ENCODE measurements around the gene HSPG2. TPM values are rescaled to one million over a fixed set of nuclear protein-coding genes. Genes with fewer than 3 reads are reported as not detected.

The HSPG2 gene
- total RNA-seq, 1 donor from 2014 or later, result 1.7 TPM

- CTCF ChIA-PET, result no interaction called here
- Mint-ChIP-seq H3K36me3 (ENCODE audit: low read depth) (no peaks in the 10 kb centered on the region), H3K27me3 (no peaks in the 10 kb centered on the region), H3K4me1 (peaks cover 21% of the 10 kb centered on the region), H3K27ac (no peak overlapping the region), H3K9me3 (no peaks in the 10 kb centered on the region), H3K4me3 (no peak overlapping the region)
- no peak for TF ChIP-seq CTCF (IDR thresholded peaks at IDR 0.05)
- intact Hi-C loops (cut with micrococcal nuclease), result loop anchor here (10.0 kb wide), 1 partner anchor 81 kb away; no protein-coding TSS in a partner anchor
- ATAC-seq (ENCODE audit: low read depth) (no peak), DNase-seq (no peak)
- POLR2A ChIA-PET, result no interaction called here
These were observed 73.1 kb downstream of the HSPG2 start for GRCh38 chr1:21863981-21864380.

GRCh38 chr1:21861602-21862429 is 75.3 kb downstream of the HSPG2 start:
- DNase-seq (no peak), ATAC-seq (ENCODE audit: low read depth) (no peak)
- POLR2A ChIA-PET, result interaction anchor here (0.7 kb wide), 1 partner anchor 79 kb away, joined by 7 read pairs; the partner anchor contains the start of gene USP48
- H3K36me3 Mint-ChIP-seq (ENCODE audit: low read depth), result no peaks in the 10 kb centered on the region
- CTCF ChIA-PET, result no interaction called here
- H3K4me3 Mint-ChIP-seq, result no peak overlapping the region
- intact Hi-C loops (cut with micrococcal nuclease), result loop anchor here (10.0 kb wide), 1 partner anchor 83 kb away; no protein-coding TSS in a partner anchor
- H3K27me3 Mint-ChIP-seq, result no peaks in the 10 kb centered on the region
- peaks cover 15% of the 10 kb centered on the region for H3K4me1 Mint-ChIP-seq
- TF ChIP-seq CTCF (IDR thresholded peaks at IDR 0.05), result no peak
- H3K9me3 Mint-ChIP-seq, result no peaks in the 10 kb centered on the region
- H3K27ac Mint-ChIP-seq, result no peak overlapping the region

DNA sequence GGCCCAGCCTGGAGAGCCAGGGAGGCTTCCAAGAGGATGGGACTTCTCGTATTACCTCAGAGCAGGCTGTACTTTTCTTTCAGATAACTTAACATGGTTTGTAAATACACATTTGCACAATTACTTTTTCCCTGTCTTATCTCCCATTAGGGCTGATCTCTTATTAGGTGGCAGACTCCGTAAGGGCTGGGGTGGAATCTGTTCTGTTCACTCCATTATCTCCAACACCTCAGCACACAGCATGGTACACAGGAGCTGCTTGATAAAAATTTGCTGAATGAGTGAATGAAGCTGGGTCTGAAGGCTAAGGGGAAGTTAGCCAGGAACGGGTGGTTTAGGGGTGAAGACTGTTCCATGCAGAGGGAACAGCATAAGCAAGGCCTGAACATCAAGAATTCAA is 76.1 kb downstream of the HSPG2 start:
- ChIA-PET POLR2A (no interaction called here), CTCF (no interaction called here)
- no peaks in the 10 kb centered on the region for H3K27me3 Mint-ChIP-seq
- peaks cover 7% of the 10 kb centered on the region for H3K4me1 Mint-ChIP-seq
- no peaks in the 10 kb centered on the region for H3K36me3 Mint-ChIP-seq (ENCODE audit: low read depth)
- DNase-seq (no peak), ATAC-seq (ENCODE audit: low read depth) (no peak)
- TF ChIP-seq CTCF (IDR thresholded peaks at IDR 0.05), result no peak
- intact Hi-C loops (cut with micrococcal nuclease), result loop anchor here (10.0 kb wide), 1 partner anchor 84 kb away; no protein-coding TSS in a partner anchor
- no peaks in the 10 kb centered on the region for H3K9me3 Mint-ChIP-seq
- no peak overlapping the region for H3K4me3 Mint-ChIP-seq
- H3K27ac Mint-ChIP-seq, result no peak overlapping the region

DNA sequence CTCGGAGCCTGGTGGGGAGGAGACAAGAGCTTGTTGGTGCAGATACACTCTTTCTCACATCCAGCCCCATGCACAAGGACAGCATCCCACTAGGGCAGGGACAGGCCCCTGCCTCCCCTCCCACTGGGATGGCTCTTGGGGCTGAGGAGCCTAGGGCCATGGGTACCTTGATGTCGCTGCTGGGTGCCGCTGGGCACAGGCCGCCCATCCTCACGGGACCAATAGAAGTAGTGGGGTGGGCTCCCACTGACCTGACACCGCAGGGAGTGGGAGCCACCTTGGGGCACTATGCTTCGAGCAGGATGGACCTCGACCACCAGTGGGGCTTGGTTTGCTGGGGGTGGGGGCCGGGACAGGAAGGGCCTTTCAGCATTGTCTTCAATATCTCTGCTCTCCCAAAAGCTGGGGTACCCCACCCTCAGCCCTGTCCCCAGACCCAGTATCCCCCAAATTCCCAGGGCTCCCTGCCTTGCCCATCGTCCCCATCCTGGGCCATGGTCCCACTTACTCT is 77.4 kb downstream of the HSPG2 start:
- DNase-seq (no peak), ATAC-seq (ENCODE audit: low read depth) (no peak)
- CTCF ChIA-PET, result no interaction called here
- Mint-ChIP-seq H3K27ac (no peak overlapping the region), H3K4me3 (no peak overlapping the region), H3K9me3 (no peaks in the 10 kb centered on the region), H3K36me3 (ENCODE audit: low read depth) (no peaks in the 10 kb centered on the region), H3K4me1 (no peaks in the 10 kb centered on the region), H3K27me3 (no peaks in the 10 kb centered on the region)
- POLR2A ChIA-PET, result no interaction called here
- no peak for TF ChIP-seq CTCF (IDR thresholded peaks at IDR 0.05)
- intact Hi-C loops (cut with micrococcal nuclease), result loop anchor here (10.0 kb wide), 1 partner anchor 85 kb away; no protein-coding TSS in a partner anchor

GRCh38 chr1:21857840-21858670 is 79.1 kb downstream of the HSPG2 start:
- no peak overlapping the region for H3K4me3 Mint-ChIP-seq

More at GRCh38 chr1:21857840-21858670, 79.1 kb downstream of the HSPG2 start:
- ChIA-PET CTCF (no interaction called here), POLR2A (interaction anchor here (0.7 kb wide), 1 partner anchor 9 kb away, joined by 4 read pairs; no protein-coding TSS in a partner anchor)
- no peak for TF ChIP-seq CTCF (IDR thresholded peaks at IDR 0.05)
- no peaks in the 10 kb centered on the region for H3K36me3 Mint-ChIP-seq (ENCODE audit: low read depth)
- H3K4me1 Mint-ChIP-seq, result peaks cover 3% of the 10 kb centered on the region
- H3K9me3 Mint-ChIP-seq, result no peaks in the 10 kb centered on the region
- intact Hi-C loops (cut with micrococcal nuclease), result no loop called here
- H3K27me3 Mint-ChIP-seq, result no peaks in the 10 kb centered on the region
- ATAC-seq (ENCODE audit: low read depth), result no peak
- no peak overlapping the region for H3K27ac Mint-ChIP-seq
- no peak for DNase-seq

Measured in activated B cell treated with CpG ODN at 0.5 μM for 24 hours (primary cell).